H1 (cell line): Measurements from ENCODE around the gene UBE2E3.

Source experiments
- CBX5 ChIP-seq: fragments of 300-800, 300-1000 bp; sonication (generic); IDR thresholded peaks from 2 replicates; pipeline ENCODE4 v1.7.1; 2016; ENCODE audit warnings: antibody characterized with exemption, low read length, low read depth
- CHD1 ChIP-seq: IDR thresholded peaks from 2 replicates; pipeline ENCODE4 v1.6.1; 2012; ENCODE audit warnings: low read depth, low read length, improper control_type of control experiment
- CHD2 ChIP-seq: IDR thresholded peaks from 2 replicates; pipeline ENCODE4 v1.6.1; 2012; ENCODE audit warnings: low read length, improper control_type of control experiment
- EP300 ChIP-seq, 2 experiments: IDR thresholded peaks; 1 replicate in 1 of 2; 2 replicates in 1 of 2; pipeline ENCODE4 v1.6.1; 2011 to 2012; ENCODE audit warnings: low read depth in 2 of 2, low read length in 2 of 2, mild to moderate bottlenecking in 2 of 2, borderline replicate concordance in 1 of 2, inconsistent platforms in 1 of 2, moderate library complexity in 1 of 2
- GABPA ChIP-seq: IDR thresholded peaks from 2 replicates; pipeline ENCODE4 v1.6.1; 2011; ENCODE audit warnings: mild to moderate bottlenecking, low read length, moderate library complexity, borderline replicate concordance; ENCODE audit not compliant: insufficient read depth
- JUND ChIP-seq: IDR thresholded peaks from 2 replicates; pipeline ENCODE4 v1.6.1; 2011; ENCODE audit warnings: mild to moderate bottlenecking, improper control_type of control experiment, low read length
- POLR2A ChIP-seq, 2 experiments: IDR thresholded peaks; 1 replicate in 1 of 2; 2 replicates in 1 of 2; pipeline ENCODE4 v1.6.1; 2011; ENCODE audit warnings: low read depth in 2 of 2, low read length in 2 of 2, mild to moderate bottlenecking in 2 of 2; ENCODE audit errors: control extremely low read depth in 1 of 2
- POLR2AphosphoS5 ChIP-seq: IDR thresholded peaks from 2 replicates; pipeline ENCODE4 v1.6.1; 2011; ENCODE audit warnings: low read depth, low read length
- RNF2 ChIP-seq: fragments of 200-900, 300-1000 bp; sonication (generic); IDR thresholded peaks from 2 replicates; pipeline ENCODE4 v1.7.1; 2016; ENCODE audit warnings: borderline replicate concordance, low read depth, mild to moderate bottlenecking, antibody characterized with exemption, low read length; ENCODE audit not compliant: poor library complexity, severe bottlenecking; ENCODE audit errors: missing control alignments
- SIN3A ChIP-seq, 2 experiments: IDR thresholded peaks in 1 of 2; conservative IDR thresholded peaks in 1 of 2; 2 replicates each; pipeline ENCODE4 v1.6.1; 2011 to 2012; ENCODE audit warnings: low read length in 2 of 2, improper control_type of control experiment in 1 of 2, low read depth in 1 of 2, mild to moderate bottlenecking in 1 of 2
- SP1 ChIP-seq: IDR thresholded peaks from 2 replicates; pipeline ENCODE4 v1.6.1; 2011; ENCODE audit warnings: low read depth, low read length
- TEAD4 ChIP-seq: IDR thresholded peaks from 2 replicates; pipeline ENCODE4 v1.6.1; 2012; ENCODE audit warnings: low read depth, low read length, inconsistent platforms, mixed read lengths
- YY1 ChIP-seq: IDR thresholded peaks from 2 replicates; pipeline ENCODE4 v1.6.1; 2011; ENCODE audit warnings: low read depth, mild to moderate bottlenecking, low read length
- TF ChIP-seq, protein P1 (sequence below), 3 experiments: IDR thresholded peaks; 1 replicate in 2 of 3; 2 replicates in 1 of 3; pipeline versions ENCODE4 v1.5.1 to v1.6.1; 2011; ENCODE audit warnings: low read length in 3 of 3, mild to moderate bottlenecking in 3 of 3, inconsistent platforms in 2 of 3, low read depth in 1 of 3, moderate library complexity in 1 of 3; ENCODE audit not compliant: insufficient read depth in 1 of 3; ENCODE audit errors: control extremely low read depth in 1 of 3

DNA sequence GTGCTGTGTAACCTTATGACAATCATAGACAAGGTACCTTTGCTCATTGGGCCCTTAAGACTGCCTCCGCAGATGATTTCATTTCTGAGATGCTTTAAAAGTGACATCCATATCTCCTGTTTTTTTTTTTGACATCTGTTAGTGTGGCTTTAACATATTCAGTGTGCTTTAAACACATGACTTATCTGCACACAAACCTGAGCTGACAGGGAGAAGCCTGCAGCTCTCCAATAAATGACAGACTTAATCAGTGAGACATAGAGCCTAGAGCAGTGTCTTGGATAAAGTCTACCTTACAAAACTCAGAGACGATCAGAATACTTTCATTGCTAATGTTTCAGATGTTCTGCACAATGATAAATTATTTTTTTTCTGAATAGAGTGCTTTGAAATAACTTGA is 130.7 kb downstream of the UBE2E3 start:
- TF ChIP-seq, protein P1, sequence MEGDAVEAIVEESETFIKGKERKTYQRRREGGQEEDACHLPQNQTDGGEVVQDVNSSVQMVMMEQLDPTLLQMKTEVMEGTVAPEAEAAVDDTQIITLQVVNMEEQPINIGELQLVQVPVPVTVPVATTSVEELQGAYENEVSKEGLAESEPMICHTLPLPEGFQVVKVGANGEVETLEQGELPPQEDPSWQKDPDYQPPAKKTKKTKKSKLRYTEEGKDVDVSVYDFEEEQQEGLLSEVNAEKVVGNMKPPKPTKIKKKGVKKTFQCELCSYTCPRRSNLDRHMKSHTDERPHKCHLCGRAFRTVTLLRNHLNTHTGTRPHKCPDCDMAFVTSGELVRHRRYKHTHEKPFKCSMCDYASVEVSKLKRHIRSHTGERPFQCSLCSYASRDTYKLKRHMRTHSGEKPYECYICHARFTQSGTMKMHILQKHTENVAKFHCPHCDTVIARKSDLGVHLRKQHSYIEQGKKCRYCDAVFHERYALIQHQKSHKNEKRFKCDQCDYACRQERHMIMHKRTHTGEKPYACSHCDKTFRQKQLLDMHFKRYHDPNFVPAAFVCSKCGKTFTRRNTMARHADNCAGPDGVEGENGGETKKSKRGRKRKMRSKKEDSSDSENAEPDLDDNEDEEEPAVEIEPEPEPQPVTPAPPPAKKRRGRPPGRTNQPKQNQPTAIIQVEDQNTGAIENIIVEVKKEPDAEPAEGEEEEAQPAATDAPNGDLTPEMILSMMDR (IDR thresholded peaks at IDR 0.05; ENCODE audit: control extremely low read depth in 1 of 3, insufficient read depth in 1 of 3, low read depth in 1 of 3, low read length in 3 of 3): no peak
- TF ChIP-seq RNF2 (no peak), CBX5 (no peak), EP300 (IDR thresholded peaks at IDR 0.05; ENCODE audit: borderline replicate concordance in 1 of 2, low read depth in 2 of 2, low read length in 2 of 2) (no peak), CHD1 (no peak), SP1 (no peak), CHD2 (no peak), JUND (no peak), SIN3A (conservative IDR thresholded peaks at IDR 0.05 in 1 of 2, IDR thresholded peaks at IDR 0.05 in 1 of 2; ENCODE audit: low read depth in 1 of 2, low read length in 2 of 2) (no peak), YY1 (no peak), TEAD4 (no peak), GABPA (no peak), POLR2A (IDR thresholded peaks at IDR 0.05; ENCODE audit: control extremely low read depth in 1 of 2, low read depth in 2 of 2, low read length in 2 of 2) (no peak), POLR2AphosphoS5 (no peak)
